HL-60/S4 treated with retinoic acid at 250 ng/mL for 4 days and 3 days (cell line): ENCODE results near the gene ZNF134.

Experiments used
- in situ Hi-C: fragments of 300-500 bp; cut with MboI; formaldehyde crosslinking; loops from 2 replicates; pipeline ENCODE4 v1.7.0; 2022; ENCODE audit warnings: low sequenced_read_pairs

Gene ZNF134

GRCh38 chr19:57637379-57637778 lies 23.3 kb downstream of the ZNF134 start:
- in situ Hi-C loops: no loop called here

GRCh38 chr19:57641715-57642234 lies 27.7 kb downstream of the ZNF134 start:
- in situ Hi-C loops: no loop called here

- in situ Hi-C loops: no loop called here
These were observed 28.5 kb downstream of the ZNF134 start for GRCh38 chr19:57642396-57643046.

- in situ Hi-C loops: no loop called here
These were observed 29.7 kb downstream of the ZNF134 start for GRCh38 chr19:57643734-57644133.

GRCh38 chr19:57648331-57649003 lies 34.4 kb downstream of the ZNF134 start:
- in situ Hi-C loops: no loop called here

- in situ Hi-C loops: no loop called here
These were observed 37.6 kb downstream of the ZNF134 start for GRCh38 chr19:57651654-57651996.

GRCh38 chr19:57653689-57654088 lies 39.6 kb downstream of the ZNF134 start:
- in situ Hi-C loops: no loop called here

GRCh38 chr19:57655443-57655842 lies 41.4 kb downstream of the ZNF134 start:
- in situ Hi-C loops: no loop called here

- in situ Hi-C loops: no loop called here
These were observed 42.3 kb downstream of the ZNF134 start for GRCh38 chr19:57656346-57656745.

GRCh38 chr19:57664269-57665127 lies 50.5 kb downstream of the ZNF134 start:
- in situ Hi-C loops: no loop called here

- in situ Hi-C loops: no loop called here
These were observed 51.3 kb downstream of the ZNF134 start for GRCh38 chr19:57665261-57665806.

- in situ Hi-C loops: no loop called here
These were observed 53.2 kb downstream of the ZNF134 start for GRCh38 chr19:57667228-57667627.

GRCh38 chr19:57668635-57669034 lies 54.6 kb downstream of the ZNF134 start, which contains the start of gene ZSCAN4:
Gene ZSCAN4 (plus strand): TSS chr19:57668935. CDS start chr19:57676146, 7,211 bp downstream.
- in situ Hi-C loops: no loop called here

- in situ Hi-C loops: no loop called here
These were observed 57.3 kb downstream of the ZNF134 start for GRCh38 chr19:57671124-57671895.

GRCh38 chr19:57672466-57672865 lies 58.4 kb downstream of the ZNF134 start:
- in situ Hi-C loops: no loop called here
